HG03025 (cell line): Measurements from ENCODE around the gene EBLN2.

Experiments used
- ATAC-seq: cut with Tn5 transposase; IDR thresholded peaks from one replicate; pipeline ENCODE4 v1.9.1; 2021; ENCODE audit warnings: mild to moderate bottlenecking, moderate library complexity; ENCODE audit not compliant: unreplicated experiment, low FRiP score

EBLN2 gene

DNA sequence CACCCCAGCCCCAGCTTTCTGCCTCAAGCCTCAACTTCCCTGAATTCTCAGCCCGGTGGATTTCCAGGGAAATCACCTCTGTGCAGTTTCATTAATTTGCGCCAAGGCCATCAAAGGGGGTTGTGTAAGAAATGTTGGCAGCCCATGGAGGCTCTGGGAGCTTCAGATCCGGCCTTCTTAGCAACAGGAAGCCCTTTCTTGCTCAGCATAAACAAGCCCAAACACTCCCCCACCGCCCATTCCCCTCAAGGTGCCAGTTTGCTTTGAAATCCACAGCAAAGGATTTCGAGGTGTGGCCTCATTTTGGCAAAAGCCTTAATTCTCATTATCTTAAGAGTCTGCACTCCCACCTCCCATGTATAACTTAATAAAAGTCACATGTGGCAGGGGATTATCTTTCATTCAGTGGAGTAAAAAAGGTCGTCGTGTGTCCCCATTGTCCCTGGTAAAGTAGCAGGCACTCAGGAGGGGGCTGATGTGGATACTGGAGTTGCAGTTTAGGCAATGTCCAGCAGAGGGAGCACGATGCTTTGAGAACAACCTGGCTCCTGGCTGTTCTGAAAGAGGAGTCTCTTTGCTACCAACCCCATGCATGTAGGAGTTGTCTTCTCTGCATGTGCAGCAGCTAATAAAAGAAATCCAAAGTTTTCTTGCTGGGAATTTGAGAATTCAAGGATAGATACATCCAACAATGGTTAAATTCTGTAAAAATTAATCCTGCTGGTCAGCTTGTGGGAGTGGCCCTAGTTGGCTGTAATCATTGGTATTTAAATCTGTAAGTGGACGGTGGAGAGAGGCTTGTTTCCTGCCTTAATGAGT, 39.5 kb downstream of the EBLN2 start:
- peak; percentile 86 for ATAC-seq

DNA sequence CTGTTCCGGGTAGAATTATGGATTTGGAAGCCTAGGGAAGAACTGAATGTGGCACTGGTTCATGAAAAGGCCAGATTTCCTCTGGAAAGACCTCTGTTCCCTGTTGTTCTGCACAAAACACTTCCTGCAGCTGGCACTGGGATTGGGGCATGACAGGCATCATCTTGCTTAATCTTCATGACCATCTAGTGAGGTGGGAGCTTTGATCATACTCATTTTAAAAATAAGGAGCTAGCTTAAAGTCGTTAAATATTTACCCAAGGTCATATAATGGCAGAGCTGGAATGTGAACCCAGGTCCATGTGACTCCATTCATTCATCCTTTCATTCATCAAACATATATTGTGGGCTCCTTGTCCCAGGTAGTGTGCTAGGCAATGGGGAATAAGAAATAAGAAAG, 40.4 kb downstream of the EBLN2 start:
- no peak for ATAC-seq

DNA sequence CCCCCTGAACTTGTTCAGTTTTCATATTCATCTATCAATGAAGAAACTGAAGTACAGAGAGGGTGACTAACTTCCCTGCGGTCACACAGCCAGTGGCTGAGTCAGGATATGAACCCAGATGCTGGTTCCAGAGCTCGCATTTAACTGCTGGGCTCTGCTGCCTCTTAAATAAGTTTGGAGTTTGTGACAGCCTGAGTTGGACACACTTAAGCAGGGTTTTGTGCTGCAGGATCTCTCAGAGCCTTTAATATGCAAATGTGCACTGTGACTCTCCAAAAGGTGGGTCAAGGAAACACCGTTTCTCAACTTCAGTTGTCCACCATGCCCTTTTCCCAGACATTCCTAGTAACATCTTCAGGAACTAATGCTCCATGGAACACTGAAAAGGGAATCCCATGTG, 45.8 kb downstream of the EBLN2 start:
- no peak for ATAC-seq

GRCh38 chr3:73107676-73108187, 46.3 kb downstream of the EBLN2 start:
- no peak for ATAC-seq

GRCh38 chr3:73108750-73109149, 47.3 kb downstream of the EBLN2 start:
- ATAC-seq = no peak

DNA sequence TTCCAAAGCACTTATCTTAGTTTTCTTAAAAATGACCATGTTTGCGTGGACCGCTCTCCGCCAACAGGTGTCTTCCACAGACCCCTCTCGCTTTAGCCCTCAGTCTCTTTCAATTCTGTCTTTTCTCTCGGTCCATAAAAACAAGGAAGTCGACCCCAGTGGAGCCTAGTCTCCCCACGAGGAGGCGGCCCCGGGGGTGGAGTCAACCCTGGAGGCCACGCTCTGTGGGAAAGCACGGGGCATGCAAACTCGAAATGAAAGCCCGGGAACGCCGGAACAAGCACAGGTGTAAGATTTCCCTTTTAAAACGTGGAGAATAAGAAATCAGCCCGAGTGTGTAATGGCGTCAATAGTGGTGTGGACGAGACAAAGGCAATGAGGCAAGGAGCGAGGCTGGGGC, 49.1 kb downstream of the EBLN2 start:
- no peak for ATAC-seq
